IMR-90 (cell line): ENCODE measurements around the gene PRAF2. TPM values are rescaled to one million over a fixed set of nuclear protein-coding genes. Genes with fewer than 3 reads are reported as not detected.

ENCODE experiments used
- ATAC-seq: fragments of 200-7000 bp; cut with Tn5 transposase; 2 replicates; pipeline ENCODE4 v1.9.1; 2020; ENCODE audit warnings: low read depth, mild to moderate bottlenecking, moderate library complexity
- BruUV-seq: library from RNA; stranded (reverse); fragments of 400-500 nt; replicated peaks from 2 replicates; lab custom pipeline; 2021; lab: Mats Ljungman, UMichigan
- CTCF ChIA-PET: fragments of 300-600 bp; formaldehyde crosslinking; extraction: SDS; loops from one replicate; lab custom pipeline; 2021; ENCODE audit warnings: antibody characterized with exemption; lab: Yijun Ruan, JAX
- POLR2A ChIA-PET: fragments of 300-600 bp; sonication (Branson Sonifier 250); formaldehyde crosslinking; loops from one replicate; lab custom pipeline; 2022; ENCODE audit warnings: antibody characterized with exemption; ENCODE audit not compliant: unreplicated experiment; lab: Charles Lee
- DNase-seq: peaks from one replicate; pipeline ENCODE4 v3.0.0; 2013
- H2AFZ ChIP-seq: replicated peaks from 2 replicates; pipeline ENCODE3; 2013; ENCODE audit warnings: low read length, mild to moderate bottlenecking; ENCODE audit not compliant: poor library complexity
- H2AK5ac ChIP-seq: 2 replicates; pipeline ENCODE4 v1.6.1; 2013; ENCODE audit warnings: low read depth, low read length, inconsistent platforms
- H2AK9ac ChIP-seq: replicated peaks from 2 replicates; pipeline ENCODE3; 2013; ENCODE audit warnings: mild to moderate bottlenecking, low read depth, low read length, moderate library complexity; ENCODE audit not compliant: poor library complexity
- H2BK120ac ChIP-seq: 2 replicates; pipeline ENCODE4 v1.6.1; 2013; ENCODE audit warnings: low read depth, low read length, inconsistent platforms
- H2BK15ac ChIP-seq: 3 replicates; pipeline ENCODE4 v1.6.1; 2013; ENCODE audit warnings: low read depth, low read length, inconsistent platforms
- H2BK20ac ChIP-seq: 2 replicates; pipeline ENCODE4 v1.6.1; 2013; ENCODE audit warnings: low read depth, mild to moderate bottlenecking, inconsistent platforms, low read length, moderate library complexity
- H2BK5ac ChIP-seq: 2 replicates; pipeline ENCODE4 v1.6.1; 2013; ENCODE audit warnings: mild to moderate bottlenecking, low read depth, low read length, inconsistent platforms; ENCODE audit not compliant: poor library complexity, severe bottlenecking
- H3K14ac ChIP-seq: replicated peaks from 2 replicates; pipeline ENCODE4 v1.6.1; 2013; ENCODE audit warnings: low read depth, low read length, inconsistent platforms
- H3K18ac ChIP-seq: 2 replicates; pipeline ENCODE4 v1.6.1; 2013; ENCODE audit warnings: low read depth, low read length, control low read depth
- H3K23ac ChIP-seq: 2 replicates; pipeline ENCODE4 v1.6.1; 2013; ENCODE audit warnings: low read depth, low read length, inconsistent platforms
- H3K27ac ChIP-seq: 2 replicates; pipeline ENCODE4 v1.5.1; 2013; ENCODE audit warnings: mild to moderate bottlenecking, control low read depth, low read length; ENCODE audit not compliant: insufficient read depth
- H3K27me3 ChIP-seq: 2 replicates; pipeline ENCODE4 v1.6.1; 2013; ENCODE audit warnings: low read length; ENCODE audit not compliant: control insufficient read depth, insufficient read depth
- H3K36me3 ChIP-seq: 2 replicates; pipeline ENCODE4 v1.6.1; 2013; ENCODE audit warnings: low read length, mixed read lengths; ENCODE audit not compliant: control insufficient read depth, insufficient read depth
- H3K4ac ChIP-seq: 2 replicates; pipeline ENCODE4 v1.6.1; 2013; ENCODE audit warnings: low read depth, low read length, inconsistent platforms
- H3K4me1 ChIP-seq: 2 replicates; pipeline ENCODE4 v1.6.1; 2013; ENCODE audit warnings: low read length, mixed read lengths; ENCODE audit not compliant: control insufficient read depth, insufficient read depth
- H3K4me2 ChIP-seq: 2 replicates; pipeline ENCODE4 v1.6.1; 2013; ENCODE audit warnings: low read depth, mild to moderate bottlenecking, control low read depth, low read length, moderate library complexity
- H3K4me3 ChIP-seq: 2 replicates; pipeline ENCODE4 v1.5.1; 2013; ENCODE audit warnings: low read depth, mild to moderate bottlenecking, control low read depth, low read length, moderate library complexity; ENCODE audit not compliant: insufficient read depth
- H3K56ac ChIP-seq: 2 replicates; pipeline ENCODE4 v1.6.1; 2013; ENCODE audit warnings: low read length, inconsistent platforms; ENCODE audit not compliant: insufficient read depth; ENCODE audit errors: extremely low read depth
- H3K79me1 ChIP-seq, 2 experiments: 2 replicates each; pipeline ENCODE4 v1.6.1; 2013; ENCODE audit warnings: low read length in 2 of 2, inconsistent platforms in 1 of 2, low read depth in 1 of 2
- H3K9ac ChIP-seq: 2 replicates; pipeline ENCODE4 v1.6.1; 2013; ENCODE audit warnings: low read depth, low read length, control low read depth
- H3K9me1 ChIP-seq: 2 replicates; pipeline ENCODE4 v1.6.1; 2013; ENCODE audit warnings: low read length, inconsistent platforms; ENCODE audit not compliant: insufficient read depth
- H3K9me3 ChIP-seq: 2 replicates; pipeline ENCODE4 v1.6.1; 2013; ENCODE audit warnings: low read length; ENCODE audit not compliant: control insufficient read depth, insufficient read depth
- H4K20me1 ChIP-seq: 2 replicates; pipeline ENCODE4 v1.6.1; 2013; ENCODE audit warnings: low read length, inconsistent platforms; ENCODE audit not compliant: insufficient read depth
- H4K5ac ChIP-seq: 2 replicates; pipeline ENCODE4 v1.6.1; 2013; ENCODE audit warnings: mild to moderate bottlenecking, low read depth, low read length, control low read depth
- H4K8ac ChIP-seq, 2 experiments: 2 replicates each; pipeline ENCODE4 v1.6.1; 2013; ENCODE audit warnings: low read depth in 2 of 2, low read length in 2 of 2, control low read depth in 1 of 2, inconsistent platforms in 1 of 2
- H4K91ac ChIP-seq: 2 replicates; pipeline ENCODE4 v1.6.1; 2013; ENCODE audit warnings: low read depth, low read length, inconsistent platforms; ENCODE audit not compliant: insufficient read depth
- BHLHE40 ChIP-seq: fragments of 150-350 bp; IDR thresholded peaks from 2 replicates; pipeline ENCODE4 v1.6.1; 2016; ENCODE audit warnings: mild to moderate bottlenecking, low read depth, low read length
- CHD1 ChIP-seq: IDR thresholded peaks from 2 replicates; pipeline ENCODE4 v1.6.1; 2012; ENCODE audit warnings: low read depth, low read length, improper control_type of control experiment
- CTCF ChIP-seq: conservative IDR thresholded peaks from 2 replicates; pipeline ENCODE4 v1.5.1; 2012; ENCODE audit warnings: mild to moderate bottlenecking, low read depth, low read length, improper control_type of control experiment
- FOS ChIP-seq: fragments of 150-350 bp; IDR thresholded peaks from 2 replicates; pipeline ENCODE4 v1.6.1; 2016; ENCODE audit warnings: low read depth, low read length
- MAFK ChIP-seq: IDR thresholded peaks from 2 replicates; pipeline ENCODE4 v1.6.1; 2012; ENCODE audit warnings: low read depth, low read length, improper control_type of control experiment
- MXI1 ChIP-seq: IDR thresholded peaks from 2 replicates; pipeline ENCODE4 v1.6.1; 2012; ENCODE audit warnings: low read depth, mild to moderate bottlenecking, low read length, moderate library complexity, borderline replicate concordance
- NFE2L2 ChIP-seq: fragments of 150-350 bp; IDR thresholded peaks from 2 replicates; pipeline ENCODE4 v1.6.1; 2016; ENCODE audit warnings: low read depth, mild to moderate bottlenecking, low read length
- POLR2A ChIP-seq: IDR thresholded peaks from 2 replicates; pipeline ENCODE4 v1.6.1; 2012; ENCODE audit warnings: mild to moderate bottlenecking, low read depth, low read length
- RAD21 ChIP-seq: IDR thresholded peaks from 2 replicates; pipeline ENCODE4 v1.6.1; 2012; ENCODE audit warnings: low read length, improper control_type of control experiment
- RCOR1 ChIP-seq: IDR thresholded peaks from 2 replicates; pipeline ENCODE4 v1.6.1; 2012; ENCODE audit warnings: mild to moderate bottlenecking, low read length, improper control_type of control experiment; ENCODE audit not compliant: insufficient replicate concordance
- RFX5 ChIP-seq: IDR thresholded peaks from 2 replicates; pipeline ENCODE4 v1.8.0; 2012; ENCODE audit warnings: low read depth, mild to moderate bottlenecking, low read length, moderate library complexity
- SMC3 ChIP-seq: fragments of 150-350 bp; IDR thresholded peaks from 2 replicates; pipeline ENCODE4 v1.6.1; 2016; ENCODE audit warnings: low read depth, mild to moderate bottlenecking, antibody characterized with exemption, low read length, moderate library complexity
- USF2 ChIP-seq: fragments of 150-350 bp; IDR thresholded peaks from 2 replicates; pipeline ENCODE4 v1.6.1; 2017; ENCODE audit warnings: mild to moderate bottlenecking, antibody characterized with exemption, low read length, low read depth
- WGBS, 2 experiments: methylation state at CpG; one replicate each; pipeline versions ENCODE4 v1.1.5 to v1.1.7; 2013; ENCODE audit warnings: missing lambda C conversion rate in 2 of 2; ENCODE audit not compliant: insufficient read length in 1 of 2; ENCODE audit errors: extremely low coverage in 2 of 2; 5-methylcytosine and 5-hydroxymethylcytosine counted together
- dilution Hi-C: fragments of 300-500 bp; cut with HindIII; formaldehyde crosslinking; loops from one replicate; pipeline ENCODE4 v1.14.3; 2018; ENCODE audit warnings: low sequenced_read_pairs; ENCODE audit not compliant: unreplicated experiment
- in situ Hi-C: fragments of 300-500 bp; cut with MboI; formaldehyde crosslinking; loops from 3 replicates; pipeline ENCODE4 v1.14.3; 2019; ENCODE audit warnings: low sequenced_read_pairs, inconsistent platforms, mixed read lengths
- intact Hi-C: fragments of 100-400 bp; cut with micrococcal nuclease; formaldehyde crosslinking; loops from 2 replicates; pipeline ENCODE4 v1.10.0; 2022
- polyA plus RNA-seq, 3 experiments: library from polyadenylated mRNA; depleted of rRNA; stranded (reverse); fragments of >200 nt; gene quantifications; 2 replicates each; pipeline ENCODE4 v1.2.3, GENCODE V29; 2012; ENCODE audit warnings: low replicate concordance in 1 of 3
- total RNA-seq: library from RNA; depleted of rRNA; stranded (reverse); fragments of >200 nt; gene quantifications from 2 replicates; pipeline ENCODE4 v1.2.3, GENCODE V29; 2012

The PRAF2 gene
- total and polyA plus RNA-seq, 2 of the 4 experiments (the other 2 are of a cell fraction): 3.8 to 65.5 TPM

DNA sequence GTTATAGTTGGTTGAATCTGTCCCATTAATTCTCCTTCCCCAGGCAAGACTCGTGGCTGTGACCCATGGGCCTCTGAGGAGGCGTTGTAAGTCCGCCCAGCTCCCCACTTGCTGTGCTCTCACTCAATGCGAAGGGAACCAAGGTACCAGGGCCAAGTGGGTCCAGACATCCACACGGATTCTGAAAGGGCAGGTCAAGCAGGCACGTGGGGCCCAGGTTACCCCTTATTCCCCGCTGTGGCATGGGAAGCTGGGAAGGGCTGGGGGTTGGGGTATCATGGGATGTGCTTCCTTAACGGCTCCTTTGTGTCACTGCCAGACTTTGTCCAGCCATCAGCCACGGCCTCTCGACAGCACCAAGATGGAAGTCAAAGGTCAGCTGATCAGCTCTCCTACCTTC, 11.9 kb downstream of the PRAF2 start:
- no peak overlapping the region for H2BK120ac ChIP-seq
- no peak overlapping the region for H3K9ac ChIP-seq
- H3K9me3 ChIP-seq: peaks cover 2% of the 10 kb centered on the region; the same call in 1 of the 2 replicates
- no peaks in the 10 kb centered on the region for H3K79me1 ChIP-seq
- H3K4me3 ChIP-seq: no peak overlapping the region
- H3K18ac ChIP-seq: no peak overlapping the region
- no peak overlapping the region for H2BK20ac ChIP-seq
- ATAC-seq (no peak), DNase-seq (no peak)
- no peak overlapping the region for H3K4me2 ChIP-seq
- no peak overlapping the region for H2BK5ac ChIP-seq
- no peaks in the 10 kb centered on the region; the same call in 1 of the 2 replicates for H4K20me1 ChIP-seq
- dilution Hi-C loops: no loop called here
- H3K27ac ChIP-seq: no peak overlapping the region
- H3K9me1 ChIP-seq: no peaks in the 10 kb centered on the region
- H4K91ac ChIP-seq: no peak overlapping the region
- no peak overlapping the region for H2AK5ac ChIP-seq
- H2BK15ac ChIP-seq: no peak overlapping the region
- no peak overlapping the region for H3K56ac ChIP-seq
- H3K27me3 ChIP-seq: no peaks in the 10 kb centered on the region
- WGBS, 2 experiments: 80% methylated on average over 1 of the region's 10 CpGs; no CpG with 5 or more reads in 1 of the 2 experiments
- H3K36me3 ChIP-seq: peaks cover 3% of the 10 kb centered on the region; the same call in 1 of the 2 replicates
- H3K4ac ChIP-seq: no peak overlapping the region
- no TSS peak for BruUV-seq
- H3K4me1 ChIP-seq: no peaks in the 10 kb centered on the region
- in situ Hi-C loops: loop anchor here (25.0 kb wide), 1 partner anchor 100 kb away; the partner anchor contains the start of genes KCND1 and OTUD5
- H4K5ac ChIP-seq: no peak overlapping the region
- H2AFZ ChIP-seq: no peak overlapping the region
- TF ChIP-seq NFE2L2: no peak
- no peak for TF ChIP-seq MAFK
- TF ChIP-seq SMC3: no peak
- no peak for TF ChIP-seq CTCF
- no peak for TF ChIP-seq FOS
- TF ChIP-seq RFX5: no peak
- TF ChIP-seq MXI1: no peak
- TF ChIP-seq RAD21: no peak
- TF ChIP-seq USF2: no peak
- no peak for TF ChIP-seq BHLHE40
- no peak for TF ChIP-seq RCOR1
- TF ChIP-seq POLR2A: no peak
- no peak for TF ChIP-seq CHD1
- no peak overlapping the region for H2AK9ac ChIP-seq
- intact Hi-C loops: no loop called here
- H4K8ac ChIP-seq: no peak overlapping the region
- POLR2A ChIA-PET: no interaction called here
- CTCF ChIA-PET: no interaction called here
- no peak overlapping the region for H3K14ac ChIP-seq
- no peak overlapping the region for H3K23ac ChIP-seq
